ENCODE results near the gene DGCR8.

DGCR8 gene

DNA sequence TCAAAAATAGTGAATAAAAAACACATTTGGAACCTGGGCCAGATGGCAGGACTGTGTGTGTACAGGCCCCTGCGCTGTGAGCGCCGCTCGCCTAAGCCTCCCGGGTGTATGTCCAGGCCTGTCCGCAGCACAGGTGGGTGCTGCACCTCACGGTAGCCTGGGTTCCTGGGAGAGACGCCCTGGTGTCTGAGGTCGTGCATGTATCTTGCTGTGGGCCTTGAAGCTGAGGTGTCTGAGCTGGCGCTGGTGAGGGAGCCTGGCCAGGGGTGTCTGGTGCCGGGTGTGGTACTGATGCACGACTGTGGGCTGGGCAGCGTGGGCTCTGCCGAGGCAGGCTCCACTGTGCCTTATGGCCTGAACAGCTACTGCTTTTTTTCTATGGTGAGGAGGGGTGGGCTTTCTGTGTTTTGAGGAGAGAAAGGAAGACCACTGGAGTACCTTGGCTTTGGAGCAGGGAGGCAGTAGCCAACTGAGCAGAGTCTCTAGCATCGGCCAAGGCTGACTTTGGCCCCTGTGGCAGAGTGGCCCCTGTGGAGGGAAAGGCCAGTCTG lies 47.4 kb downstream of the DGCR8 start:
- no peak for ATAC-seq
- TF ChIP-seq CREB5 (CRISPR knock-in tag; IDR thresholded peaks at IDR 0.05; ENCODE audit: low read depth) (no peak), TCF4 (CRISPR knock-in tag; IDR thresholded peaks at IDR 0.05; ENCODE audit: borderline replicate concordance) (no peak), SNAI2 (CRISPR knock-in tag; IDR thresholded peaks at IDR 0.05) (no peak), ARNTL (CRISPR knock-in tag; IDR thresholded peaks at IDR 0.05; ENCODE audit: borderline replicate concordance, low read depth) (no peak), ZFP3 (CRISPR knock-in tag; IDR thresholded peaks at IDR 0.05) (no peak), GLIS3 (CRISPR knock-in tag; IDR thresholded peaks at IDR 0.05) (no peak), ISL1 (CRISPR knock-in tag; IDR thresholded peaks at IDR 0.05) (no peak), ZFP30 (CRISPR knock-in tag; IDR thresholded peaks at IDR 0.05) (no peak), OSR1 (CRISPR knock-in tag; IDR thresholded peaks at IDR 0.05) (no peak), TOX (CRISPR knock-in tag; IDR thresholded peaks at IDR 0.05; ENCODE audit: borderline replicate concordance) (no peak), ZNF8 (CRISPR knock-in tag; IDR thresholded peaks at IDR 0.05) (no peak), BACH2 (CRISPR knock-in tag; IDR thresholded peaks at IDR 0.05; ENCODE audit: borderline replicate concordance) (no peak), ESRRG (CRISPR knock-in tag; IDR thresholded peaks at IDR 0.05) (no peak), CSRNP3 (CRISPR knock-in tag; IDR thresholded peaks at IDR 0.05) (no peak), ZNF565 (CRISPR knock-in tag; conservative IDR thresholded peaks at IDR 0.05; ENCODE audit: low read depth) (no peak), PATZ1 (CRISPR knock-in tag; IDR thresholded peaks at IDR 0.05; ENCODE audit: borderline replicate concordance) (no peak), CSDC2 (CRISPR knock-in tag; IDR thresholded peaks at IDR 0.05) (no peak)
- TF ChIP-seq, protein P1, sequence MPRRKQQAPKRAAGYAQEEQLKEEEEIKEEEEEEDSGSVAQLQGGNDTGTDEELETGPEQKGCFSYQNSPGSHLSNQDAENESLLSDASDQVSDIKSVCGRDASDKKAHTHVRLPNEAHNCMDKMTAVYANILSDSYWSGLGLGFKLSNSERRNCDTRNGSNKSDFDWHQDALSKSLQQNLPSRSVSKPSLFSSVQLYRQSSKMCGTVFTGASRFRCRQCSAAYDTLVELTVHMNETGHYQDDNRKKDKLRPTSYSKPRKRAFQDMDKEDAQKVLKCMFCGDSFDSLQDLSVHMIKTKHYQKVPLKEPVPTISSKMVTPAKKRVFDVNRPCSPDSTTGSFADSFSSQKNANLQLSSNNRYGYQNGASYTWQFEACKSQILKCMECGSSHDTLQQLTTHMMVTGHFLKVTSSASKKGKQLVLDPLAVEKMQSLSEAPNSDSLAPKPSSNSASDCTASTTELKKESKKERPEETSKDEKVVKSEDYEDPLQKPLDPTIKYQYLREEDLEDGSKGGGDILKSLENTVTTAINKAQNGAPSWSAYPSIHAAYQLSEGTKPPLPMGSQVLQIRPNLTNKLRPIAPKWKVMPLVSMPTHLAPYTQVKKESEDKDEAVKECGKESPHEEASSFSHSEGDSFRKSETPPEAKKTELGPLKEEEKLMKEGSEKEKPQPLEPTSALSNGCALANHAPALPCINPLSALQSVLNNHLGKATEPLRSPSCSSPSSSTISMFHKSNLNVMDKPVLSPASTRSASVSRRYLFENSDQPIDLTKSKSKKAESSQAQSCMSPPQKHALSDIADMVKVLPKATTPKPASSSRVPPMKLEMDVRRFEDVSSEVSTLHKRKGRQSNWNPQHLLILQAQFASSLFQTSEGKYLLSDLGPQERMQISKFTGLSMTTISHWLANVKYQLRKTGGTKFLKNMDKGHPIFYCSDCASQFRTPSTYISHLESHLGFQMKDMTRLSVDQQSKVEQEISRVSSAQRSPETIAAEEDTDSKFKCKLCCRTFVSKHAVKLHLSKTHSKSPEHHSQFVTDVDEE (CRISPR knock-in tag; IDR thresholded peaks at IDR 0.05) = no peak
- TF ChIP-seq, protein P2, sequence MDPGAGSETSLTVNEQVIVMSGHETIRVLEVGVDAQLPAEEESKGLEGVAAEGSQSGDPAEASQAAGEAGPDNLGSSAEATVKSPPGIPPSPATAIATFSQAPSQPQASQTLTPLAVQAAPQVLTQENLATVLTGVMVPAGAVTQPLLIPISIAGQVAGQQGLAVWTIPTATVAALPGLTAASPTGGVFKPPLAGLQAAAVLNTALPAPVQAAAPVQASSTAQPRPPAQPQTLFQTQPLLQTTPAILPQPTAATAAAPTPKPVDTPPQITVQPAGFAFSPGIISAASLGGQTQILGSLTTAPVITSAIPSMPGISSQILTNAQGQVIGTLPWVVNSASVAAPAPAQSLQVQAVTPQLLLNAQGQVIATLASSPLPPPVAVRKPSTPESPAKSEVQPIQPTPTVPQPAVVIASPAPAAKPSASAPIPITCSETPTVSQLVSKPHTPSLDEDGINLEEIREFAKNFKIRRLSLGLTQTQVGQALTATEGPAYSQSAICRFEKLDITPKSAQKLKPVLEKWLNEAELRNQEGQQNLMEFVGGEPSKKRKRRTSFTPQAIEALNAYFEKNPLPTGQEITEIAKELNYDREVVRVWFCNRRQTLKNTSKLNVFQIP (CRISPR knock-in tag; IDR thresholded peaks at IDR 0.05; ENCODE audit: borderline replicate concordance, low read depth) = no peak

DNA sequence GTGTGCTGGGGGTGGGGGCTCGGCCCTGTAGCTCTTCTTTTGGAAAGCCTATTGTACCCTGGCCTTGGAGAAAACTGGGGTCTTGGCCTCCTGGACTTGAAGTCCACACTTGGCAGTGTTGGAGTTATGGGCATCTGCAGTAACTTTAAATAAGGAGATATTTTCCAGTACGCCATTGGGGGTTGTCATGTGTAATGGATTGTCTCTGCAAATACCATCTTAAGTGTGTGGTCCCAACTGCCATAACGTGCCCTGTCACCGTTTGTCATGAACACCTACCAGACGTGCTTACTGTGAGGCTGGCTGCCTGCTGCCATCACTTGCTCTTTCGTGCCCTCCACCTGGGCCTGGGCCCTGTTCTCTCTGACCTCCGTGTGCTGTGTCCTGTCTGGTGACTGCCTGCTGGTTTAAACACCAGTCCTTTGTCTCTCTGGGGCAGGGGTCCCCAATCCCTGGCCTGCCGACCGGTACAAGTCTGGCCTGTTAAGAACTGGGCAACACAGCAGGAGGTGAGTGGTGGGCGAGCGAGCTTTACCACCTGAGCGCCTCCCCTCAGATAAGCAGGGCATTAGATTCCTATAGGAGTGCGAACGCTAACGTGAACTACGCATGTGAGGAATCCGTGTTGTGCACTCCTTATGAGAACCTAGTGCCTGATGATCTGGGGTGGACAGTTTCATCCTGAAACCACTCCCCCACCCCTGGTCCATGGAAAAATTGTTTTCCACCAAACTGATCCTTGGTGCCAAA lies 48.0 kb downstream of the DGCR8 start:
- ATAC-seq = no peak

More for the DNA sequence above, 48.0 kb downstream of the DGCR8 start:
- TF ChIP-seq ISL1 (CRISPR knock-in tag; IDR thresholded peaks at IDR 0.05) (no peak), PATZ1 (CRISPR knock-in tag; IDR thresholded peaks at IDR 0.05; ENCODE audit: borderline replicate concordance) (no peak), ZNF8 (CRISPR knock-in tag; IDR thresholded peaks at IDR 0.05) (no peak), TCF4 (CRISPR knock-in tag; IDR thresholded peaks at IDR 0.05; ENCODE audit: borderline replicate concordance) (no peak), TOX (CRISPR knock-in tag; IDR thresholded peaks at IDR 0.05; ENCODE audit: borderline replicate concordance) (no peak), CSRNP3 (CRISPR knock-in tag; IDR thresholded peaks at IDR 0.05) (no peak), ZNF70 (CRISPR knock-in tag; IDR thresholded peaks at IDR 0.05) (no peak)
- TF ChIP-seq, protein P2 (CRISPR knock-in tag; IDR thresholded peaks at IDR 0.05; ENCODE audit: borderline replicate concordance, low read depth) = no peak

Data from SK-N-SH treated with all-trans-retinoic acid at 6 μM for 48 hours (cell line).